Caco-2 (cell line): Measurements from ENCODE around the gene P2RX2. TPM values are rescaled to one million over a fixed set of nuclear protein-coding genes. Genes with fewer than 3 reads are reported as not detected.
A peak's percentile ranks its signal among the peaks of the same experiment; 100 is the strongest.

Source experiments
- BruUV-seq: library from RNA; stranded (reverse); fragments of 400-500 nt; replicated peaks from 2 replicates; lab custom pipeline; 2021; lab: Mats Ljungman, UMichigan
- CTCF ChIA-PET: fragments of 300-600 bp; sonication (Branson Sonifier 250); formaldehyde crosslinking; loops from one replicate; lab custom pipeline; 2022; ENCODE audit warnings: antibody characterized with exemption; lab: Charles Lee
- POLR2A ChIA-PET: fragments of 300-600 bp; sonication (Branson Sonifier 250); formaldehyde crosslinking; loops from one replicate; lab custom pipeline; 2022; ENCODE audit warnings: antibody characterized with exemption; lab: Charles Lee
- DNase-seq, 2 experiments: peaks; one replicate each; pipeline versions ENCODE4 v3.0.0 to v3.0.0-alpha.2; 2020 to 2022
- H3K27me3 ChIP-seq: replicated peaks from 2 replicates; pipeline ENCODE4 v1.6.0; 2011; ENCODE audit warnings: low read length; ENCODE audit not compliant: control insufficient read depth, insufficient read depth
- H3K36me3 ChIP-seq: 2 replicates; pipeline ENCODE4 v1.5.1; 2011; ENCODE audit warnings: low read length; ENCODE audit not compliant: control insufficient read depth, insufficient read depth
- H3K4me1 ChIP-seq: fragments of 250-450 bp; sonication (Bioruptor Pico); 2 replicates; pipeline ENCODE4 v1.5.1; 2020; ENCODE audit warnings: mild to moderate bottlenecking
- H3K4me3 ChIP-seq: 2 replicates; pipeline ENCODE4 v1.5.1; 2011; ENCODE audit warnings: low read depth, mild to moderate bottlenecking, control low read depth, low read length
- H3K9me3 ChIP-seq: fragments of 250-450 bp; sonication (Bioruptor Pico); 2 replicates; pipeline ENCODE4 v1.5.1; 2020; ENCODE audit warnings: mild to moderate bottlenecking, moderate library complexity
- H3K27ac Mint-ChIP-seq: one replicate; pipeline ENCODE4 v1.8.0; 2022; ENCODE audit warnings: mixed read lengths; ENCODE audit not compliant: unreplicated experiment
- H3K27me3 Mint-ChIP-seq: one replicate; pipeline ENCODE4 v1.8.0; 2022; ENCODE audit warnings: mixed read lengths; ENCODE audit not compliant: insufficient read depth, unreplicated experiment
- H3K36me3 Mint-ChIP-seq: one replicate; pipeline ENCODE4 v1.8.0; 2022; ENCODE audit warnings: mild to moderate bottlenecking, mixed read lengths; ENCODE audit not compliant: insufficient read depth, unreplicated experiment
- H3K4me1 Mint-ChIP-seq: one replicate; pipeline ENCODE4 v1.8.0; 2022; ENCODE audit warnings: low read depth, mixed read lengths; ENCODE audit not compliant: unreplicated experiment
- H3K4me3 Mint-ChIP-seq: one replicate; pipeline ENCODE4 v1.8.0; 2022; ENCODE audit warnings: mild to moderate bottlenecking, moderate library complexity, mixed read lengths; ENCODE audit not compliant: unreplicated experiment
- H3K9me3 Mint-ChIP-seq: one replicate; pipeline ENCODE4 v1.8.0; 2022; ENCODE audit warnings: mixed read lengths; ENCODE audit not compliant: unreplicated experiment
- CTCF ChIP-seq, 2 experiments: fragments of 200-600 bp in 1 of 2; IDR thresholded peaks; 1 replicate in 1 of 2; 2 replicates in 1 of 2; pipeline versions ENCODE4 v1.5.1 to v1.8.0; 2011 to 2022; ENCODE audit warnings: antibody characterized with exemption in 1 of 2, control low read depth in 1 of 2, inconsistent platforms in 1 of 2, low read depth in 1 of 2, low read length in 1 of 2, mild to moderate bottlenecking in 1 of 2, moderate library complexity in 1 of 2; ENCODE audit not compliant: insufficient read depth in 1 of 2, severe bottlenecking in 1 of 2, unreplicated experiment in 1 of 2
- intact Hi-C: fragments of 100-400 bp; cut with micrococcal nuclease; formaldehyde crosslinking; loops from one replicate; pipeline ENCODE4 v1.10.0; 2022; ENCODE audit not compliant: unreplicated experiment
- total RNA-seq: library from RNA; stranded (reverse); gene quantifications from 2 replicates; pipeline ENCODE4 v1.2.3, GENCODE V29; 2022

P2RX2 gene
- total RNA-seq, 1 experiment from 2014 or later, result not detected

- no peaks in the 10 kb centered on the region for H3K9me3 ChIP-seq
- no peak for TF ChIP-seq CTCF (IDR thresholded peaks at IDR 0.05; ENCODE audit: insufficient read depth in 1 of 2, low read depth in 1 of 2, low read length in 1 of 2, severe bottlenecking in 1 of 2, unreplicated experiment in 1 of 2)
- Mint-ChIP-seq H3K27ac (peak overlapping the region; percentile 64), H3K4me3 (no peak overlapping the region), H3K4me1 (peaks cover 18% of the 10 kb centered on the region), H3K9me3 (no peaks in the 10 kb centered on the region), H3K27me3 (no peaks in the 10 kb centered on the region), H3K36me3 (peaks cover 91% of the 10 kb centered on the region)
- ChIA-PET CTCF (no interaction called here), POLR2A (no interaction called here)
- H3K36me3 ChIP-seq, result peaks cover 5% of the 10 kb centered on the region
- H3K4me3 ChIP-seq, result no peak overlapping the region
- no peak for DNase-seq
- no TSS peak for BruUV-seq
- no peaks in the 10 kb centered on the region for H3K27me3 ChIP-seq
- intact Hi-C loops, result no loop called here
- no peaks in the 10 kb centered on the region for H3K4me1 ChIP-seq
These were observed 12.1 kb downstream of the P2RX2 start for GRCh38 chr12:132630672-132631071.

- no TSS peak for BruUV-seq
- TF ChIP-seq CTCF (IDR thresholded peaks at IDR 0.05; ENCODE audit: insufficient read depth in 1 of 2, low read depth in 1 of 2, low read length in 1 of 2, severe bottlenecking in 1 of 2, unreplicated experiment in 1 of 2), result no peak
- H3K27ac Mint-ChIP-seq, result peak overlapping the region; percentile 64
- Histone ChIP-seq H3K4me1 (no peaks in the 10 kb centered on the region), H3K27me3 (no peaks in the 10 kb centered on the region), H3K9me3 (no peaks in the 10 kb centered on the region), H3K36me3 (peaks cover 5% of the 10 kb centered on the region), H3K4me3 (no peak overlapping the region)
- peaks cover 95% of the 10 kb centered on the region for H3K36me3 Mint-ChIP-seq
- CTCF ChIA-PET, result no interaction called here
- no peaks in the 10 kb centered on the region for H3K9me3 Mint-ChIP-seq
- H3K4me3 Mint-ChIP-seq, result no peak overlapping the region
- intact Hi-C loops, result no loop called here
- POLR2A ChIA-PET, result no interaction called here
- no peaks in the 10 kb centered on the region for H3K27me3 Mint-ChIP-seq
- peaks cover 18% of the 10 kb centered on the region for H3K4me1 Mint-ChIP-seq
- no peak for DNase-seq
These were observed 13.1 kb downstream of the P2RX2 start for GRCh38 chr12:132631666-132632065.

GRCh38 chr12:132632521-132633228 lies 14.1 kb downstream of the P2RX2 start:
- Mint-ChIP-seq H3K4me1 (peaks cover 18% of the 10 kb centered on the region), H3K27me3 (no peaks in the 10 kb centered on the region), H3K27ac (no peak overlapping the region), H3K36me3 (peaks cover 99% of the 10 kb centered on the region), H3K9me3 (no peaks in the 10 kb centered on the region), H3K4me3 (no peak overlapping the region)
- Histone ChIP-seq H3K4me1 (no peaks in the 10 kb centered on the region), H3K36me3 (peaks cover 10% of the 10 kb centered on the region), H3K4me3 (no peak overlapping the region), H3K9me3 (no peaks in the 10 kb centered on the region), H3K27me3 (no peaks in the 10 kb centered on the region)
- intact Hi-C loops, result no loop called here
- ChIA-PET POLR2A (no interaction called here), CTCF (no interaction called here)
- DNase-seq, result no peak
- TF ChIP-seq CTCF (IDR thresholded peaks at IDR 0.05; ENCODE audit: insufficient read depth in 1 of 2, low read depth in 1 of 2, low read length in 1 of 2, severe bottlenecking in 1 of 2, unreplicated experiment in 1 of 2), result no peak
- BruUV-seq, result no TSS peak
